Upper lobe of left lung (tissue), 6 donors: Measurements from ENCODE around the gene GADL1. TPM values are rescaled to one million over a fixed set of nuclear protein-coding genes. Genes with fewer than 3 reads are reported as not detected.

Experiments used
- ATAC-seq, 2 donors: fragments of 200-7000 bp; cut with Tn5 transposase; one replicate each; pipeline ENCODE4 v1.9.1; 2022; ENCODE audit warnings: mild to moderate bottlenecking in 2 of 2, moderate library complexity in 2 of 2; ENCODE audit not compliant: low FRiP score in 2 of 2
- DNase-seq, 2 donors: peaks; one replicate each; pipeline ENCODE4 v3.0.0-alpha.2; 2019 to 2020
- H3K27ac ChIP-seq, 4 donors: fragments of 200-600 bp; sonication (generic); one replicate each; pipeline ENCODE4 v1.5.1; 2016 to 2019
- H3K27me3 ChIP-seq, 4 donors: fragments of 200-600 bp; sonication (generic); one replicate each; pipeline ENCODE4 v1.5.1; 2017 to 2019
- H3K36me3 ChIP-seq, 4 donors: fragments of 200-600 bp; sonication (generic); one replicate each; pipeline ENCODE4 v1.5.1; 2016 to 2019
- H3K4me1 ChIP-seq, 4 donors: fragments of 200-600 bp; sonication (generic); one replicate each; pipeline ENCODE4 v1.5.1; 2018 to 2019
- H3K4me3 ChIP-seq, 4 donors: fragments of 200-600 bp; sonication (generic); one replicate each; pipeline ENCODE4 v1.5.1; 2017 to 2019; ENCODE audit warnings: mild to moderate bottlenecking in 2 of 4, moderate library complexity in 1 of 4
- H3K9me3 ChIP-seq, 4 donors: fragments of 200-600 bp; sonication (generic); one replicate each; pipeline ENCODE4 v1.5.1; 2018 to 2019
- CTCF ChIP-seq, 6 experiments: fragments of 450-650 bp in 4 of 6; fragments of 200-600 bp in 2 of 6; sonication (generic) in 2 of 6; IDR thresholded peaks; one replicate each; pipeline ENCODE4 v1.5.1; 2016 to 2019; ENCODE audit warnings: antibody characterized with exemption in 6 of 6
- EP300 ChIP-seq, 4 donors: sonication (generic); formaldehyde crosslinking; IDR thresholded peaks; one replicate each; pipeline ENCODE4 v1.5.1; 2017; ENCODE audit warnings: antibody characterized with exemption in 4 of 4, control low read depth in 2 of 4
- POLR2A ChIP-seq, 4 donors: fragments of 450-650 bp; IDR thresholded peaks; one replicate each; pipeline ENCODE4 v1.5.1; 2016 to 2017; ENCODE audit warnings: antibody characterized with exemption in 4 of 4, mild to moderate bottlenecking in 2 of 4
- POLR2AphosphoS5 ChIP-seq, 2 donors: sonication (generic); formaldehyde crosslinking; IDR thresholded peaks; one replicate each; pipeline ENCODE4 v1.5.1; 2017; ENCODE audit warnings: antibody characterized with exemption in 2 of 2
- WGBS, 2 donors: methylation state at CpG; one replicate each; pipeline ENCODE4 v1.1.5; 2017 to 2018; 5-methylcytosine and 5-hydroxymethylcytosine counted together
- total RNA-seq, 6 donors: library from RNA; depleted of rRNA in 4 of 6; stranded (reverse); fragments of >200 nt in 4 of 6; gene quantifications; one replicate each; pipeline versions ENCODE4 v1.1.0 to v1.2.1, GENCODE V29; 2016 to 2021
- donor health status: DM: no; HTN: no; CAD: no; lungs with moderate emphysema.
- donor health status: DM: no; HTN: yes; CAD: no; lungs with severe emphysema.

Gene GADL1
- total RNA-seq, 6 donors from 2014 or later, result 0.07 TPM; not detected in 5

- ATAC-seq, result no peak
- no peak overlapping the region for H3K4me3 ChIP-seq
- WGBS, 2 donors, result 94 to 95% methylated on average over 3 of the region's 3 CpGs
- H3K4me1 ChIP-seq, result no peaks in the 10 kb centered on the region
- H3K9me3 ChIP-seq, result no peaks in the 10 kb centered on the region
- TF ChIP-seq EP300 (IDR thresholded peaks at IDR 0.05) (no peak), CTCF (IDR thresholded peaks at IDR 0.05) (no peak), POLR2A (IDR thresholded peaks at IDR 0.05) (no peak), POLR2AphosphoS5 (IDR thresholded peaks at IDR 0.05) (no peak)
- H3K27me3 ChIP-seq, result no peaks in the 10 kb centered on the region
- no peak overlapping the region for H3K27ac ChIP-seq
- no peak for DNase-seq
- H3K36me3 ChIP-seq, result no peaks in the 10 kb centered on the region
Observed at GRCh38 chr3:30761374-30761773, 133.1 kb downstream of the GADL1 start.

- no peaks in the 10 kb centered on the region for H3K4me1 ChIP-seq
- H3K27me3 ChIP-seq, result no peaks in the 10 kb centered on the region
- DNase-seq (no peak), ATAC-seq (no peak)
- H3K4me3 ChIP-seq, result no peak overlapping the region
- H3K36me3 ChIP-seq, result no peaks in the 10 kb centered on the region
- no peak overlapping the region for H3K27ac ChIP-seq
- TF ChIP-seq POLR2A (IDR thresholded peaks at IDR 0.05), result no peak
- TF ChIP-seq POLR2AphosphoS5 (IDR thresholded peaks at IDR 0.05), result no peak
- TF ChIP-seq CTCF (IDR thresholded peaks at IDR 0.05), result no peak
- no peak for TF ChIP-seq EP300 (IDR thresholded peaks at IDR 0.05)
- no peaks in the 10 kb centered on the region for H3K9me3 ChIP-seq
- 86 to 98% methylated on average over 2 of the region's 2 CpGs for WGBS, 2 donors
Observed at GRCh38 chr3:30760737-30761136, 133.7 kb downstream of the GADL1 start.

- 50 to 52% methylated on average over 3 of the region's 3 CpGs for WGBS, 2 donors
- no peaks in the 10 kb centered on the region for H3K9me3 ChIP-seq
- no peak overlapping the region for H3K4me3 ChIP-seq
- H3K4me1 ChIP-seq, result no peaks in the 10 kb centered on the region
- no peaks in the 10 kb centered on the region for H3K27me3 ChIP-seq
- TF ChIP-seq POLR2A (IDR thresholded peaks at IDR 0.05), result no peak
- no peak for TF ChIP-seq CTCF (IDR thresholded peaks at IDR 0.05)
- no peak for TF ChIP-seq POLR2AphosphoS5 (IDR thresholded peaks at IDR 0.05)
- TF ChIP-seq EP300 (IDR thresholded peaks at IDR 0.05), result no peak
- ATAC-seq (no peak), DNase-seq (no peak)
- no peaks in the 10 kb centered on the region for H3K36me3 ChIP-seq
- H3K27ac ChIP-seq, result no peak overlapping the region
Observed at GRCh38 chr3:30760040-30760695, 134.3 kb downstream of the GADL1 start.

GRCh38 chr3:30756218-30756617 is 138.2 kb downstream of the GADL1 start:
- ATAC-seq (no peak), DNase-seq (no peak)
- no peaks in the 10 kb centered on the region for H3K36me3 ChIP-seq
- no peak overlapping the region for H3K4me3 ChIP-seq
- no peaks in the 10 kb centered on the region for H3K27me3 ChIP-seq
- no peak overlapping the region for H3K27ac ChIP-seq
- TF ChIP-seq CTCF (IDR thresholded peaks at IDR 0.05) (no peak), POLR2A (IDR thresholded peaks at IDR 0.05) (no peak), POLR2AphosphoS5 (IDR thresholded peaks at IDR 0.05) (no peak), EP300 (IDR thresholded peaks at IDR 0.05) (no peak)
- peaks cover 0 to 4% (median 0%) of the 10 kb centered on the region in 4 donors for H3K4me1 ChIP-seq
- no peaks in the 10 kb centered on the region for H3K9me3 ChIP-seq
- WGBS, 2 donors, result 76 to 79% methylated on average over 3 of the region's 3 CpGs

GRCh38 chr3:30754426-30754825 is 140.0 kb downstream of the GADL1 start:
- no peak for DNase-seq
- TF ChIP-seq POLR2AphosphoS5 (IDR thresholded peaks at IDR 0.05), result no peak
- Histone ChIP-seq H3K4me1 (peaks cover 0 to 4% (median 0%) of the 10 kb centered on the region in 4 donors), H3K27me3 (no peaks in the 10 kb centered on the region), H3K27ac (no peak overlapping the region), H3K9me3 (no peaks in the 10 kb centered on the region), H3K36me3 (no peaks in the 10 kb centered on the region), H3K4me3 (no peak overlapping the region)
- ATAC-seq, result peak in 1 of 2 donors; percentile 48
- 74 to 75% methylated on average over 4 of the region's 4 CpGs for WGBS, 2 donors
